ENCODE measurements around the gene GPS1. TPM values are rescaled to one million over a fixed set of nuclear protein-coding genes. Genes with fewer than 3 reads are reported as not detected.

GPS1 gene
- total and polyA plus RNA-seq, 9 of the 15 experiments (the other 6 are each of a cell fraction or from before 2014, with no cell fraction given) = 3.1 to 167 (median 69.9) TPM

DNA sequence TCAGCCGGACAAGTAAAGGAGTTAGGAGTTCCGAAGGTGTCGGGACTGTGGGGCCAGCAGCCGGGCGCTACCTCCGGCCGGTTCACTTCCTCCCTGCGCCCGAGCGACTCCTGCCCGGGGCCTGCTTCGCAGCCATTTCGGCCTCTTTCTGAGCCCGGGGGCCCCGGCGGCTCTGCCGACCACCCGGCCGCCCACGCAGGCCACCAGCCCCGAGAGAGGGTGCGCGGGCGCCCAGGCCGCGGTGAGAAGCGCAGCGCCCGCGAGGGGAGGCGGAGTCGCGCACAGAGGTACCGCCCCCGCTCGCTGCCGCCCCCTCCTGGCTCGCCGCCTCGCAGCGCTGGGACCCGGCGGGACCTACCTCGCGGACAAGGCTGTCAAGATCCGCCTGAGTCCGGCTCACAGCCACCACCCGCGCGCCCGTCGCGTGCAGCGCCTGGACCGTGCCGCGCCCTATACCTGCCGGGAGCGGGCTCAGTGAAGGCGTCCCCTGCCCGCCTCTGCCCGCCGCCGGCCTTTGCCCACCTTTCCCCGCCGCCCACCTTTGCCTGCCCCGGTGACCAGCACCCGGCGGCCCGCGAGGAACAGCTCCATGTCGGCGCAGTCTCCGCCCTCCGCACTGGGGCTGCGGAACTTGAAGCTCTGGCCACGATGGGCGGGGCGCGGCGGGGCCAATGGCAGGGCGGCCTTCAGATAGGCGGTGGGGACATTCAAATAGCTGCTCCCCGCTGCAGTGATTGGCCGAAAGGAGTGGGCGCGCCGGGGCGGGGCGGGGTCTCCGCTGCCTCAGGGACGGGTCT is 14.4 kb upstream of the GPS1 start, which contains the start of gene DCXR (continued):
- TF ChIP-seq ZNF3 (CRISPR knock-in tag; IDR thresholded peaks at IDR 0.05) (no peak), NR3C1 (CRISPR knock-in tag; IDR thresholded peaks at IDR 0.05) (peak; percentile 92), ERF (CRISPR knock-in tag; IDR thresholded peaks at IDR 0.05) (peak; percentile 90; the same call in 1 of the 2 replicates), ZNF280B (CRISPR knock-in tag; IDR thresholded peaks at IDR 0.05) (no peak), ETV1 (tag; conservative IDR thresholded peaks at IDR 0.05; ENCODE audit: low read depth) (no peak), PTRF (tag; IDR thresholded peaks at IDR 0.05) (no peak), BDP1 (IDR thresholded peaks at IDR 0.05; ENCODE audit: insufficient read depth, insufficient read length) (no peak), CTCF (IDR thresholded peaks at IDR 0.05 in 2 of 3, conservative IDR thresholded peaks at IDR 0.05 in 1 of 3; ENCODE audit: insufficient read depth in 2 of 3, low read depth in 1 of 3, low read length in 3 of 3) (peak; percentile 81 to 95 (median 93)), SETDB1 (IDR thresholded peaks at IDR 0.05; ENCODE audit: low read length) (no peak), TRIM24 (IDR thresholded peaks at IDR 0.05) (peak in 1 of 2 experiments; percentile 52; a peak in 1 of 4 replicates), HIVEP1 (CRISPR knock-in tag; IDR thresholded peaks at IDR 0.05) (no peak), KAT7 (CRISPR knock-in tag; IDR thresholded peaks at IDR 0.05; ENCODE audit: borderline replicate concordance) (no peak), ELF1 (tag; IDR thresholded peaks at IDR 0.05) (no peak), PTBP1 (IDR thresholded peaks at IDR 0.05; ENCODE audit: low read depth, low read length) (no peak), SAFB (IDR thresholded peaks at IDR 0.05; ENCODE audit: borderline replicate concordance, low read depth, low read length) (peak; percentile 26), ZNF282 (CRISPR knock-in tag; IDR thresholded peaks at IDR 0.05) (peak; percentile 67; the same call in 1 of the 2 replicates), ETS1 (conservative IDR thresholded peaks at IDR 0.05; ENCODE audit: control insufficient read depth, low read depth, low read length) (no peak)
- TF ChIP-seq, protein P1, sequence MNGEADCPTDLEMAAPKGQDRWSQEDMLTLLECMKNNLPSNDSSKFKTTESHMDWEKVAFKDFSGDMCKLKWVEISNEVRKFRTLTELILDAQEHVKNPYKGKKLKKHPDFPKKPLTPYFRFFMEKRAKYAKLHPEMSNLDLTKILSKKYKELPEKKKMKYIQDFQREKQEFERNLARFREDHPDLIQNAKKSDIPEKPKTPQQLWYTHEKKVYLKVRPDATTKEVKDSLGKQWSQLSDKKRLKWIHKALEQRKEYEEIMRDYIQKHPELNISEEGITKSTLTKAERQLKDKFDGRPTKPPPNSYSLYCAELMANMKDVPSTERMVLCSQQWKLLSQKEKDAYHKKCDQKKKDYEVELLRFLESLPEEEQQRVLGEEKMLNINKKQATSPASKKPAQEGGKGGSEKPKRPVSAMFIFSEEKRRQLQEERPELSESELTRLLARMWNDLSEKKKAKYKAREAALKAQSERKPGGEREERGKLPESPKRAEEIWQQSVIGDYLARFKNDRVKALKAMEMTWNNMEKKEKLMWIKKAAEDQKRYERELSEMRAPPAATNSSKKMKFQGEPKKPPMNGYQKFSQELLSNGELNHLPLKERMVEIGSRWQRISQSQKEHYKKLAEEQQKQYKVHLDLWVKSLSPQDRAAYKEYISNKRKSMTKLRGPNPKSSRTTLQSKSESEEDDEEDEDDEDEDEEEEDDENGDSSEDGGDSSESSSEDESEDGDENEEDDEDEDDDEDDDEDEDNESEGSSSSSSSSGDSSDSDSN (IDR thresholded peaks at IDR 0.05; ENCODE audit: borderline replicate concordance in 1 of 2, low read depth in 2 of 2, low read length in 2 of 2) = peak; percentile 32 to 39; a peak in 1 of 4 replicates
- TF ChIP-seq, protein P2, sequence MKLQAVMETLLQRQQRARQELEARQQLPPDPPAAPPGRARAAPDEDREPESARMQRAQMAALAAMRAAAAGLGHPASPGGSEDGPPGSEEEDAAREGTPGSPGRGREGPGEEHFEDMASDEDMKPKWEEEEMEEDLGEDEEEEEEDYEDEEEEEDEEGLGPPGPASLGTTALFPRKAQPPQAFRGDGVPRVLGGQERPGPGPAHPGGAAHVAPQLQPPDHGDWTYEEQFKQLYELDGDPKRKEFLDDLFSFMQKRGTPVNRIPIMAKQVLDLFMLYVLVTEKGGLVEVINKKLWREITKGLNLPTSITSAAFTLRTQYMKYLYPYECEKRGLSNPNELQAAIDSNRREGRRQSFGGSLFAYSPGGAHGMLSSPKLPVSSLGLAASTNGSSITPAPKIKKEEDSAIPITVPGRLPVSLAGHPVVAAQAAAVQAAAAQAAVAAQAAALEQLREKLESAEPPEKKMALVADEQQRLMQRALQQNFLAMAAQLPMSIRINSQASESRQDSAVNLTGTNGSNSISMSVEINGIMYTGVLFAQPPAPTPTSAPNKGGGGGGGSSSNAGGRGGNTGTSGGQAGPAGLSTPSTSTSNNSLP (IDR thresholded peaks at IDR 0.05; ENCODE audit: borderline replicate concordance, low read depth, low read length) = no peak

Measured in K562 (cell line).